ENCODE measurements around the gene MRPS18A. TPM values are rescaled to one million over a fixed set of nuclear protein-coding genes. Genes with fewer than 3 reads are reported as not detected.
A peak's percentile ranks its signal among the peaks of the same experiment; 100 is the strongest.
"Not testable (repeated sequence)": the region's sequence is repeated elsewhere in the genome, so short reads cannot be mapped to it uniquely, and the experiment has no call there.

Gene MRPS18A
- total RNA-seq, 1 donor from 2014 or later = 29.8 TPM

DNA sequence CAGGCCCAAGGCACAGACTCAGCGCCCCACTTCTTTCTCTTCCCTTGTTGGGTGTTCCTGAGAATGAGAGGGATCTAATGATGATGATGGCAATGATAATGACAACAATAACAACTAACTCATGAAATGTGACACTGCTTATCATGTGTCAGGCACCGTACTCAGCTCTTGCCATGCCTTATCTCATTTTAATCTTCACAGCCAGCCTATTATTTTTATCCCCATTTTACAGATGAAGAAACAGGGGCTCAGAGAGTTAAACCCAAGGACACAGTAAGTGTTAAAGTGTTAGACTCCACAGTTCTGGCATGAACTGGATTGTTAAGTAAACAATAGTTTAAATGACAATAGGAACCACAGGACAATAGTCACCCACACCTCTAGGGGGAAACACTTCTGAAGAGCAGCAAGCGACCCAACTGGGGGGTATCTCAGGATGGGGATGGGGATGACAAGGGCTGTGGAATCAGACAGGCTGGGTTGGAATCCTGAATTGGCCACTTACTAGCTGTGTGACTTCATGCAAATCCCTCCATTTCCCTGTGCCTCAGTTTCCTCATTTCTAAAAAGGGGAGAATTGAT, 30.3 kb downstream of the MRPS18A start:
- TF ChIP-seq CTCF (IDR thresholded peaks at IDR 0.05) = no peak
- no peak for DNase-seq (ENCODE audit: low spot score in 2 of 2)

GRCh38 chr6:43652822-43653221, 34.8 kb downstream of the MRPS18A start:
- H3K36me3 ChIP-seq; intact Hi-C loops (cut with DNase I); H3K4me3 ChIP-seq; H3K9me3 ChIP-seq; H3K27ac ChIP-seq; H3K27me3 ChIP-seq; DNase-seq (ENCODE audit: low spot score in 2 of 2); H3K4me1 ChIP-seq: not testable (repeated sequence)

More for the DNA sequence above, 30.3 kb downstream of the MRPS18A start:
- Histone ChIP-seq H3K27me3 (no peaks in the 10 kb centered on the region), H3K27ac (no peak overlapping the region), H3K4me3 (no peak overlapping the region), H3K9me3 (no peaks in the 10 kb centered on the region), H3K36me3 (no peaks in the 10 kb centered on the region), H3K4me1 (no peaks in the 10 kb centered on the region)
- intact Hi-C loops (cut with DNase I) = no loop called here

DNA sequence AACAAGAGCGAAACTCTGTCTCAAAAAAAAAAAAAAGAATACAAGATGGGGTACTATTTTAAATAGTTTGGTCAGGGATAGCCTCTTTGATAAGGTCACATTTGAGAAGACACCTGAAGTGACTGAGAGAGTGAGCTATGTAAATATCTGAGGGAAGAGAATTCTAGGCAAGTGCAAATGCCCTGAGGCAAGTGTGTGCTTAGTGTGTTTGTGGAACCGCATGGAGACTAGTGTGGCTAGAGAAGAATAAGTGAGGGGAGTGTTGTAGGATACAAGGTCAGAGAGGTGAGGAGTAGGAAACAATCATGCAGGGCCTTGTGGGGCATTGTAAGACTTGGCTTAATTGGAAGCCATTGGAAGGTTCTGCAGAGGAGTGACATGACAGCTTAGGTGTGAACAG, 39.3 kb downstream of the MRPS18A start:
- Histone ChIP-seq H3K9me3 (no peaks in the 10 kb centered on the region), H3K4me3 (no peak overlapping the region), H3K27ac (no peak overlapping the region), H3K4me1 (peaks cover 0 to 8% of the 10 kb centered on the region in 2 donors), H3K36me3 (no peaks in the 10 kb centered on the region), H3K27me3 (no peaks in the 10 kb centered on the region)
- intact Hi-C loops (cut with DNase I) = no loop called here
- no peak for DNase-seq (ENCODE audit: low spot score in 2 of 2)
- TF ChIP-seq CTCF (IDR thresholded peaks at IDR 0.05) = no peak

- H3K27me3 ChIP-seq = no peaks in the 10 kb centered on the region
- H3K4me1 ChIP-seq = peaks cover 0 to 8% of the 10 kb centered on the region in 2 donors
- no peaks in the 10 kb centered on the region for H3K9me3 ChIP-seq
- no peak for TF ChIP-seq CTCF (IDR thresholded peaks at IDR 0.05)
- H3K4me3 ChIP-seq = no peak overlapping the region
- DNase-seq (ENCODE audit: low spot score in 2 of 2) = no peak
- intact Hi-C loops (cut with DNase I) = no loop called here
- no peak overlapping the region for H3K27ac ChIP-seq
- H3K36me3 ChIP-seq = no peaks in the 10 kb centered on the region
Measured at GRCh38 chr6:43647613-43648012, 40.0 kb downstream of the MRPS18A start.

GRCh38 chr6:43645613-43645964, 42.0 kb downstream of the MRPS18A start:
- no peak overlapping the region for H3K27ac ChIP-seq

More at GRCh38 chr6:43645613-43645964, 42.0 kb downstream of the MRPS18A start:
- Histone ChIP-seq H3K27me3 (no peaks in the 10 kb centered on the region), H3K4me1 (peaks cover 0 to 8% of the 10 kb centered on the region in 2 donors), H3K9me3 (no peaks in the 10 kb centered on the region), H3K36me3 (peaks cover under 1 to 20% of the 10 kb centered on the region in 2 donors), H3K4me3 (peak overlapping the region; percentile 57 to 61)
- no peak for TF ChIP-seq CTCF (IDR thresholded peaks at IDR 0.05)
- intact Hi-C loops (cut with DNase I) = no loop called here
- DNase-seq (ENCODE audit: low spot score in 2 of 2) = no peak

Measured in ascending aorta (tissue), 2 donors.